GM12801 (cell line): Measurements from ENCODE around the gene OR2AG1.

ENCODE experiments used
- TF ChIP-seq, protein P1 (sequence below): IDR thresholded peaks from one replicate; pipeline ENCODE4 v1.5.1; 2011; ENCODE audit warnings: control low read depth; ENCODE audit not compliant: insufficient read length; ENCODE audit errors: extremely low read depth

The OR2AG1 gene

GRCh38 chr11:6755953-6756347 is 26.9 kb upstream of the OR2AG1 start:
- TF ChIP-seq, protein P1, sequence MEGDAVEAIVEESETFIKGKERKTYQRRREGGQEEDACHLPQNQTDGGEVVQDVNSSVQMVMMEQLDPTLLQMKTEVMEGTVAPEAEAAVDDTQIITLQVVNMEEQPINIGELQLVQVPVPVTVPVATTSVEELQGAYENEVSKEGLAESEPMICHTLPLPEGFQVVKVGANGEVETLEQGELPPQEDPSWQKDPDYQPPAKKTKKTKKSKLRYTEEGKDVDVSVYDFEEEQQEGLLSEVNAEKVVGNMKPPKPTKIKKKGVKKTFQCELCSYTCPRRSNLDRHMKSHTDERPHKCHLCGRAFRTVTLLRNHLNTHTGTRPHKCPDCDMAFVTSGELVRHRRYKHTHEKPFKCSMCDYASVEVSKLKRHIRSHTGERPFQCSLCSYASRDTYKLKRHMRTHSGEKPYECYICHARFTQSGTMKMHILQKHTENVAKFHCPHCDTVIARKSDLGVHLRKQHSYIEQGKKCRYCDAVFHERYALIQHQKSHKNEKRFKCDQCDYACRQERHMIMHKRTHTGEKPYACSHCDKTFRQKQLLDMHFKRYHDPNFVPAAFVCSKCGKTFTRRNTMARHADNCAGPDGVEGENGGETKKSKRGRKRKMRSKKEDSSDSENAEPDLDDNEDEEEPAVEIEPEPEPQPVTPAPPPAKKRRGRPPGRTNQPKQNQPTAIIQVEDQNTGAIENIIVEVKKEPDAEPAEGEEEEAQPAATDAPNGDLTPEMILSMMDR = no peak

DNA sequence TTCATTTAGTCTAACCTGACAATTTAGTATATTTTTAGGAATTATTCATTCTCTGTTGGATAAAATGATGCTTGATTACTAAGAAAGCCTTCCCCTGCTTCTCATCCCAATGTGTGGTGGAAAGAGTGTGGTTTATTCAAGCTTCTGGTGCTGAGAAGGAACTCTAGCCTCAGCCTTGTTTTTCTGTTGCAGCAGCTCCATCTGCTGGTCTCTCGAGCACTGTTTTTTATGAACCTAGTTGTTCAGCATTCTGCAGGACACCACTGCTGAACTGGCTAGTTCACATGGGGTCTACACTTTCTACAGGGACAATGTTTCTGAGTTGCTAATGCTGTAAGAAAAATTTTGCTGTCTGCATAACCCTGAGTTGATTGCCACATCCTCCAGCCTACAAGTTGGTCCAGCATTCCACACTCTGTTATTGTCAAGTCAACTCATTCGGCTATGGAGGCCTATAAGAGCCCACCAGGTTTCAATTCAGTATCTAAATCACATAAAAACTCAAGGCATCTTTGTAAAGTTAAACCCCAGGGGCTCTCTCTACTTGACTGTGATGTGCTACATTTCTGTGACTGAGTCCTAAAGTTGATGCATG is 25.4 kb upstream of the OR2AG1 start:
- TF ChIP-seq, protein P1 = no peak

DNA sequence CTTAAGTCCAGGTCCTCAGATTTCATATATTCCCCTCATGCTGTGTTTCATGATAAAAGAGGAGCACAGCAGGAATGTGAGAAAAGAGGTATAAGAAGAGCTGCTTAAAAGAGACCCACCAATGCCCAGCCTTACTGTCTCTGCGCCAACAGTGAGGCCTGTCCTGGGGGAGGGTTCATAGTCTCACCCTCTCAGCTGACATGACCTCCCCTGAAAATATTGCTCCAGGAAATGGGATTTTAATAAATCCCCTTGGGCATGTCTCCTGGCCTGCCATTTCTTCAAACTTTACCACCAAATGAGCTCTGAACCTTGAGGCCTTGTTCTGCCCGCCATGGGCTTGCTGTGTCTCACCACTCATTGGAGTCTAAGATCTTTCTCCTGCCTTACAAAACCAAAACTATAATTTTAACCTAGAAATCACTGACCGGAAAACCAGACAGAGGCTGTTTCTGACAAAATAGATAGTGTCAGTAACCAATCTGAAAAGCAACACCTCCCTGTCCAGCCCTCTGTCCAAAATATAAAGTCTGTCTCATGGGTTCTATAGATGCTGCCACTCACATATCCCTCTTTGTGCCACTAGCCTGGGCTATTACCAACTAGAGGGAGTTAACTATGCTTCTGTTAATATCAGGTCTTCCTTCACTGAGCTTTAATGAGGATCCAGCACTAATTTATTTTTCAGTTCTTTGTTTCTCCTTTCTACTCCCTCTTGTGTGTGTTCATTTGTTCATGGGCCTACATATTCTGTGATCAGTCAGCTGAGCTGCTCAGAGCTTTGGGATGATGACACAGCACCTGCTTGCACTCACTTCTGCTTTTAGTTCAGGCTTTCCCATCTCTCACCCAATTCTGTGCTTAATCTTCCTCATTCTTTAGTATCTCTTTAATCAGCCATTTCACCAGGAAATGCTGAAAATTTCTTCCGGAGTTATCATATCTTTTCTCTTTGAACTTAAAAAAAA is 10.6 kb upstream of the OR2AG1 start, which contains the start of gene OR2AG2:
Gene OR2AG2, minus strand, starts transcription at position 51 of the 968 bp plus-strand sequence. CDS start 3,019 bp downstream, outside the sequence.
- TF ChIP-seq, protein P1 = no peak

DNA sequence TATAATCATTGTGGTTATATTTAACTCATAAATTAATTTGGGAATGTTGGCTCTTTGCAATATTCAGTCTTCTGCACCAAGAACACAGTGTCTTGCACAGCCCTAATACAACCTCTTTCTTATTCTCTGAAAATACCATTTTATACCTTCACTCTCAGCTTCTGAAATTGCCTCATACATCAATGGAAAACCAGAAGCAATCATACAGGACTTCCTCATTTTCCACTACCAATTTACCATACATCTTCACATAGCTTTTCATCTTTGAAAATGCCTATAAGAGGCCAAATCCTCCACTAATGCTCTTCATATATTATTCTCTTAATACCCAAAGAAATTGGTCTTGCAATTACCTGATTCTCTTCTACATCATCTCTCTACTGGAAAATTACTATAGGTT is 4.3 kb upstream of the OR2AG1 start:
- TF ChIP-seq, protein P1 = no peak

DNA sequence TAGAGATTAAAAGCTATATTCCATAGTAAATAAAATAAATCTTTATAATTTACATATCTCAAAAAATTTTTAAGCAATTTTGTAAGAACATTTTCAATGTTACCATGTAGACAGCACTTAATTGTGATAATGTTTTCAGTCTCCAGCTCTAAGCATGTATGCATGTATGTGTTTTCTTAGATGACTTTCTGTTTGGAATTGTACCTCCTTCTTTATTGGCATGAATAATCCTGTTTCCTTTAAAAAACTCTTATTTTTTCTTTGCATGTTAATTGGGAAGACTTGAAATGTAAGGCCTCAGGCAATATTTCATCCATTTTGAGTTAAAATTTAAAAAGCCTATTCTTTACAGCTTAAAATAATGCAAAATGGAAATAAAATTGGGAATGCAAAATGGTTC is 2.0 kb upstream of the OR2AG1 start:
- TF ChIP-seq, protein P1 = no peak

DNA sequence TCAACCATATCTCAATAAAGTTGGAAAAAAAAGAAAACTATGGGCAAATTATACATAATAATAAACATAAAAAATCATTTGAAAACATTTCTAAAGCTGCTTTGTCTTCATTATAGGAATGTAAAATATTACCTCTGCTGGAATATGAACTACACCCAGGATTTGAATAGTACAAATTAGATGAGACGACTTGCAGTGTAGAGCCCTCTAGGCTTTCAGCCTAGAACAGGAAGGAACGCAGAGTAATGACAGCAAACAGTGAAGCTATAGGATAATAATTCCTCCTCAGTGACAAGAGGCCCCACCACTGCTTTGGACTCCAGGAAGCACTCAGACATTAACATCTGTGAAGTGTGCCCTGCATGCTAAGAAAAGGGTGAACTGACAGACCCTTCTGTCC is 7.7 kb downstream of the OR2AG1 start:
- TF ChIP-seq, protein P1 = no peak

- TF ChIP-seq, protein P1 = no peak
Measured at GRCh38 chr11:6794639-6795038, 11.8 kb downstream of the OR2AG1 start.
